GM18511 (cell line): Measurements from ENCODE around the gene SPRR2E.
"Not testable (repeated sequence)": the region's sequence is repeated elsewhere in the genome, so short reads cannot be mapped to it uniquely, and the experiment has no call there.

Experiments
- ATAC-seq: cut with Tn5 transposase; IDR thresholded peaks from one replicate; pipeline ENCODE4 v1.9.1; 2021; ENCODE audit warnings: mild to moderate bottlenecking, moderate library complexity; ENCODE audit not compliant: unreplicated experiment

The SPRR2E gene

GRCh38 chr1:153071511-153071910 lies 22.8 kb downstream of the SPRR2E start, which contains the start of gene SPRR2B:
TSS of gene SPRR2B (minus strand) at chr1:153071611. CDS start at chr1:153070839, 772 bp downstream.
- no peak for ATAC-seq

- ATAC-seq: no peak
Measured at GRCh38 chr1:153070243-153070642, 24.1 kb downstream of the SPRR2E start.

GRCh38 chr1:153058826-153059784 lies 35.2 kb downstream of the SPRR2E start:
- no peak for ATAC-seq

- ATAC-seq: no peak
Measured at GRCh38 chr1:153058154-153058553, 36.2 kb downstream of the SPRR2E start.

- no peak for ATAC-seq
Measured at GRCh38 chr1:153057375-153057774, 37.0 kb downstream of the SPRR2E start, which contains the start of gene SPRR2A. TSS of gene SPRR2A (minus strand) at chr1:153057512. CDS start at chr1:153056735, 777 bp downstream.

- not testable (repeated sequence) for ATAC-seq
Measured at GRCh38 chr1:153056111-153056510, 38.2 kb downstream of the SPRR2E start.

- ATAC-seq: no peak
Measured at GRCh38 chr1:153049211-153049610, 45.1 kb downstream of the SPRR2E start.
